Measurements from ENCODE around the gene PXT1.
A peak's percentile ranks its signal among the peaks of the same experiment; 100 is the strongest.
"Not testable (repeated sequence)": the region's sequence is repeated elsewhere in the genome, so short reads cannot be mapped to it uniquely, and the experiment has no call there.

Gene PXT1

DNA sequence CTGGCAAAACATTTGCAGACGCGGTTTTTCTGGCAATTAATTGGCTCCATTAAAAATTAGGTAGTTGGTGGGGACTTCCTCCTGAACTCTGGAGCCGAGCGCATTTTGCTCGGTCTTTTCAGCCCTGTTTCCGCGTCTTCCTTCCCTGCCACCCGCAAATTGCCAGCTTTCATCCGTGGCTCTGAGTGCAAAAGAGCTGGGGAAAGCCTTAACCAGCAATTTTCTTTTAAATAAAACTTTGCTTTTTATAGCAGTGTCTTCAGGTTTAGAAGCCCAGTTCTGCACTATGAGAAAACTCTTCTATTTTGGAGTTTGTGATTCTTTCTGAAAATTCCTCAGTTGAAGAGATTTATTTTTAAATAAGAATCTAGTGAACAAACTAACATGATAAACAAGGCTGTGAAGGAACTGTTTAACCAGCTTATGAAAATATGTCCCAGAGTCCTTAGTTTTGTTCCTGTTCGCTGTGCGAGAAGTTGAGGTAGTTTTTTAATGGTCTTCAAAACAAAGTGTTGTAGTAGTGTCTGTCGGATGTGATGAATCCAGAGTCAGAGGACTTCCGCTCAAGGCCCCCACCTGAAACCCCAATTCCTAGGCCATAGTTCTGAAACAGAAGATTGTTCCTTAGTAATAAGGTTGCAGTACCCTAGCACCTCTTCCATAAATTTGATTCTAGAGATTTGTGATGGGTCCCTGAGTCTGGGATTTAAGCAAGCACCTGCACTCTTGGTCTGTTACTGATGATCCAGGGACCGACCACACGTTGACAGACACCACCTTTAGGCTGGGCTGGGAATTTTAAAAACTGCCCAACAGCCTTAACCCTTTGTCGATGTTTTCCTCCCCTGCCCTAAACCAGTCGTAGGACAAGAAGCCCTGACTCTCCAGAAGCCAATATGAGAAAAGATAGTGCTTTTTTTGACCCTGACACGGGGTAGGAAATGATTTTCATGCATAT, 1.1 kb upstream of the PXT1 start:
- DNase-seq, result peak; percentile 52

DNA sequence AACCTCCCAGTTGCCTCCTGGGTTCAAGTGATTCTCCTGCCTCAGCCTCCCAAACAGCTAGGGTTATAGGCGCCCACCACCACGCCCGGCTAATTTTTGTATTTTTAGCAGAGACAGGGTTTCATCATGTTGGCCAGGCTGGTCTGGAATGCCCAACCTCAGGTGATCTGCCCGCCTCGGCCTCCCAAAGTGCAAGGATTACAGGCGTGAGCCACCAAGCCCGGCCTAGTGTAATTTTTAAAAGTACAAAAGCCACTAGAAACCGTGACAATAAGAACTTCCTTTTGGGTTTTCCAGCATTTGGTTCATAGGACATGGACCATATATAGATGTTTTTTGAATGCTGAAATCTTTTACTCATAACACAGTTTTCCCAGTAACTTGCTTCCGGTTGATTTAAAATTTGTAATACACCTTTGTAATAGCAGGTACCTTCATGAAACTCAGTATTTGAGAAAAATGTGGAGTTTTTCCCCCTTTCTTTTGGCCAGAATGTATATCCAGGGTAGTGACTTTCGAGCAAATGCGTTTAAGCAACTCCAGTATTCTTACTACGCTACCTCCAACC, 467 bp downstream of the PXT1 start:
- no peak for DNase-seq

DNA sequence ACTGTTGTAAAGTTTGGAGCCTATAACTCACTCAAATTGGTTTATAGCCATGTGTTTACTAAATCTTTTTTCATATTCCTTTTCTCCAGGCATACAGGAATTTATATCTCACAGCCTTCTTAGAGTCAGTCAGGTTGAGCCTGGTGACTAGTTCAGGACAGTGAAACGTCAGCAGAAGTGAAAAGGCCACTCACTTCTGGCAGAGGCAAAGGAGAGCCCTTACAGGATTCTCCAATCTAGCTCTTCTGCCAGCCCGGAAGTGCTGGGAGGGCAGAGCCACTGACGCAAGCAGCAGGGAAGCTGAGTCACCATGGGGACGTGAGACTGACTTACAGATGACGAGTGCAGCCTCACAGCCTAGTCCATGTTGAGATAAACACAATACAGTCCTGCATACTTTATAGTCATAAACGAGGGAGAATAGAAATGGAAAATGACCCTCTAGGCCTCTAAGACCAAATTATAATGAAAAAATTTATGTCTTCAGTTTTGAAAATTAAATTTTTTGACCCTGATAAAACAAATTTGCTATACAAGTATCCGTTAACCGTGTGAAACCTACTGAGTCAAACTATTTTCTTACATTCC, 1.3 kb downstream of the PXT1 start:
- DNase-seq, result peak; percentile 87

DNA sequence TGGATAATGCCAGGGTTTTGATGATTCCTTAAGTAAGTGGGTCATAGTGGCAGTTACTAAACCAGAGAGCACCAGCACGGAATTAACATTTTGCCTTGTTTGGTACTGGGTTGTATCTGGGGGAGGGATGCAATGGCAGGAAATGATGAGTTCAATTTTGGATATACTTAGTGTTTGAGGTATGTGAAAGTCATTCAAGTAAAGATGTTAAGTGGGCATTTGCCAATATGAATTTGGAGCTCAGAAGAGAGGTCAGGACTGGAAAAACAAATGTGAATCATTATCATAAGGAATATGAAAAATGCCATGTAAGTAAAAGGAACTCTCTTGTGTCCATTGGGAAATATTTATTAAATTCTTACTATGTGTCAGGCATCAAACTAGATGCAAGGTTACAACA, 6.2 kb downstream of the PXT1 start:
- DNase-seq, result no peak

DNA sequence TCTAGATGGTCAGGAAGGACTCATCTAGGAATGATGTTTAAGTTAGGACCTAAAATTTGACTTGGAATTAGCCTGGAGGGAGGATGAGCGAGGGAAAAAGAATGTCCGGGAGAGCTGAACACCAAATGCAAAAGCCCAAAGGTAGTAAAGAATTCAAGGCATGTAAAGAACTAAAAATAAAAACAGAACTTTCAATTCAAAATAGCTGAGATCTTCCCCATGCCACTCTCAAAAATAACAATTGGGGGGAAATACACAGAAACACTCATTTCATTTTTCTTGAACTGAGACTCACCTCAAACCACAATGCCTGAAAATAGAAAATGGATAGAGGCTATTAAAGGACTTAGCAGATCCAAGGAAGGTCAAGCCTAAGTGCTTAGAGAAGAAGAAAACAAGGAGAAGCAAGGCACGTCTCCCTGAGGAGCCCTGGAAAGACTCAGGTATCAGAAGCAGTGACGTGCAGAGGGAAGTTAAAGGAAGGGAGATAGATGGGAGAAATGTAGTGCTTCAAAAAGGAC, 10.4 kb downstream of the PXT1 start:
- no peak for DNase-seq

DNA sequence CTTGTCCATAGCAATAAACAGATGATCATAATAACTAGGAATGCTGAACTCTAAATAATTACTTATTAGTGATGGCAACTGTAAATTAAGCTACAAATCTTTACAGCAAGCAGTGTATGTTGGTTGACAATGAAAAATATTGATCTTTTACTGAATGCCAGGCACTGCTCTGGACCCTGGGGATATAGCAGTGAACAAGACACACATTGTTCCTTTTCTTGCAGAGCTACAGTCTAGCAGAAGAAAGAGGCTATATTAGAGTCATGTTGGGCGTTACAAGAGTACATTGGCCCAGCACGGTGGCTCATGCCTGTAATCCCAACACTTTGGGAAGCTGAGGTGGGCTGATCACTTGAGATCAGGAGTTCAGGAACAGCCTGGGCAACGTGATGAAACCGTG, 11.5 kb downstream of the PXT1 start:
- no peak for DNase-seq

DNA sequence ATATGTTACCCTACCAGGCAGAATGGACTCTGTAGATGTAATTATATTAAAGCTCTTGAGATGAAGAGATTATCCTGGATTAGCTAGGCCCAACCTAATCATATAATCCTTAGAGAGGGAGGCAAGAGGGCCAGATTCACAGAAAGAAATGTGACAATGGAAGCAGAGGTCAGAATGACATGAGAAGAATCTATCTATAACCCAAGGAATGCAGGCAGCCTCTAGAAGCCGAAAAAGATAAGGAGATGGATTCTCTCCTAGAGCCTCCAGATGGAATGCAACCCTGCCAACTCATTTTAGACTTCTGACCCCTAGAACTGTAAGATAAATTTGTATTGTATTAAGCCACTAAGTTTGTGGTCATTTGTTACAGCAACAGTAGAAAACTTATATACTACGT, 12.3 kb downstream of the PXT1 start:
- DNase-seq, result no peak

DNA sequence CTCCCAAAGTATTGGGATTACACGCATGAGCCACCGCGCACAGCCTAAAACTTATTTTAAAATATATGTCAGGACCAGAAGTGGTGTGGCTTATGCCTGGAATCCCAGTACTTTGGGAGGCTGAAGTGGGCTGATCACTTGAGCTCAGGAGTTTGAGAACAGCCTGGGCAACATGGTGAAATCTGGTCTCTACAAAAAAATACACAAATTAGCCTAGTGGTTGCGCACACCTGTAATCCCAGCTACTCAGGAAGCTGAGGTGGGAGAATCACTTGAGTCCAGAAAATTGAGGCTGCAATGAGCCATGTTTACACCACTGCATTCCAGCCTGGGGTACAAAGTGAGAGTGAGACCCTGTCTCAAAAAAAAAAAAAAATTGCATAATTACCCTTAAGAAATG, 13.7 kb downstream of the PXT1 start:
- DNase-seq, result no peak

DNA sequence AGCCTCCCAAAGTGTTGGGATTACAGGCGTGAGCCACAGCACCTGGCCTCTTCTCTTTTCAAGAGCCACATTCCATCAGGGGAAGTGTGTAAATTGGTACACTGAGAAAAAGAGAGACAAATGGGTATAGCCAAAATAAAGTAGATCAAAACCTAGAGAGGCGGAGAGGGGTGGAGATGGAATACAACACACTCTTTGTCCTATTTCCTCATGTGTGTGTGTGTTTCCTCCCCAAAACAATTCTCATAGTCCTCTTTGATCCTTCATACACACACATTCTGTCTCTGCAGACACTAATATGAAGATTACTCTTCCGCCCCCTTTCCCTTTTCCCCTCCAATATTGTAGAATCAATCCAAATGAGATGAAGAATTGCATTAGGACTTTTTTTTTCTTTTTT, 16.0 kb downstream of the PXT1 start:
- DNase-seq, result no peak

DNA sequence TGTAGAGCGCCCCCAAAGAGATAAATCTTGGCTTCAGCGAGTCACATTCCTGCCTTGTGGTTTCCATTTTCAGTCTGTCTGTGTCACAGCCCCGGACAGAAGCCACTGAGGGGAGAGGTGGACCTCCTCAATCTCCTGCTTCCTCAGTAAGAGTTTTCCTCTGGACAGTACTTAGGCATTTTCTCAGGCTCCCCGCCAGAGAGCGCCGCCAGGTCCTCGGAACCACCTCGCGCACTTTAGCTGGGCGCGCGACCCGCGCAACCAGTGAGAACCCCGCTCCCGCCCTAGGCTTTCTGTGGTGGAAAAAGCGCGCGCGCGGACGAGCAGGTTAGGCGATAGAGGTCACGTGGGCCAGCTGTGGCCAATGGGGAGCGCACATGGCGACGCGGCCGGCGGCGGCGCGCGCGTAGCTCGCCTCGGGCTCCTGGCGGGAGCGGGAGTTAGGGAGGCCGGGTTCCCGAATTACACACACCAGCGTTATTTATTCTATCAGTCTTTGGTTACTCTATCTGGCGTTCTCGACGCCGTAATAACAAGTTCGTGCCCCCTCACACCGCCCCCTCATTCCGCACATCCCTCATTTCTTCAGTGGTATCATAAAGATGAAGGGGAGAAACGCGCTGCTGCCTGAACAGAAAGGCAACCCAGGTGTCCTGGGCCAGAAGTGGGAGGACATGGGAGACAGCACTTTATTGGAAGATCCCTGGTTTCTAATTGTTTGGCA, 19.4 kb downstream of the PXT1 start:
- peak; percentile 73 for DNase-seq

DNA sequence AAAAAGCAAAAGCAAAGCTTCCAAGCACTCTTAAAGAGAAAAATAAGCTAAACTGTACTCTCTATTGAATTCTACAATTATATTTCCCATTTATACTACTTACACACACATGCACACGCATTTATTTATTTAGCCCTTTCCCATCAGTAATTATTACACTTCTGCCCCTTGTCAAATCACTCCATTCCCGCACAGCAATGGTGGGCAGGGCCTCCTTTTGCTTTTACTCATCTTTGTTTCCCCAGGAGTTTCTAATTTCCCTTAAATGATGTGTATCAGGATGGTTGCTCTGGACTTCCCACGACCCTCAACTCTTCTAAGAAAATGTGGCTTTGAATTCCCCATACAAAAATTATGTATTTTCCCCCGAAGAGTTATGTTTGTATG, 19.9 kb downstream of the PXT1 start:
- DNase-seq, result no peak

DNA sequence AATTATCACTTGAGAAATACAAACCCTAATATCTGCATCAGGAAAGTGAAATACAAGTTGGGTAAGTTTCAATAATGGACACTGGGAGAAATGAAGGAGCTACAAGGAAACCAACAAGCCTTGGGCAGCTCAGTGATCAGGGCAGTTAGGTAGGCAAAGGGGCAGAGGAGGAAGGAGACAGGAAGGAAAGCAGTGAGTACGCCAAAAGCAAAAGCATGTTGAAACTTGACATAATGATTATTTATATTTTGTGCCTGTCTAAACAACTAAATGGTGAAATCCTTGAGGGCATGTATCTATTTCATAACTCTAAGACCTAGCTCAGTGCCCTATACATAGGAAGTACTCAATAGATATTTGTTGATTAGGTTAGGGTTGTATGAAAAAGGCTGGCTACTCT, 23.3 kb downstream of the PXT1 start:
- DNase-seq, result no peak

DNA sequence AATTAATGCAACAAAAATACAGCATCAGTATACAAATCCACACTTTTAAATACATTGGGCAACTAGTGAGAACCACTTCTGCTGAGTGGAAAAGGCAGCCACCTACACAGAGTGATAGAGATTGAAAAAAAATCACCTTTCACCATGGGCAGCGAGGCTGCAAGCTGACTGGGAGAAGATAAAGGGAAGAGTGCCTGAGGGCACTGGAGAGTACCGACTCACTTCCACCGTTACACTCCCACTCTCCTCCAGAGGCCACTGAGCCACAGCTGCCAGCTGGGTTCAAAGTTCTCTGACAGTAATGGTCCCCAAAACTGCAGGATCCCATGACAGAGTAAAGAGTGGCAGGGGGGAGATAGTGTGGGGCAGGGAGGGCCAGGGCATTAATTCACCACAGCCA, 24.1 kb downstream of the PXT1 start:
- no peak for DNase-seq

DNA sequence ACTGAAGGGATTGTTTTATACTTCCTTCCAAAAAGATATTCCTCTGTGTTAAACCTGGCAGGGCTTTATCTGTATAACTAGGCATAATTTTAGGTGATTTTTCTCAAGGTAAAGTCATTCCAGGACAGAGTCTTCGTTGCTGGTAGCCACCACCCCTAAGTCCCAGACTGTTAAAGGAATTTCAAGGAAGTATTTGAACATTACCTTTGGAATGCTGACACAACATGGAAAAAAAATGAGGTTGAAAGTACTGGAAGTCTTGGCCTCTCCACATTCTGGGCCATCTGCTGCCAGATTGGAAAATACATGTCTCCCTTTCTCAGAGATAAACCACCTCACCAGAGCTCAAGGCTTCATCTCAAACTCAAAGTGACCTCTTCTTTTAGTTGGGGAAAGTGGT, 28.2 kb downstream of the PXT1 start:
- no peak for DNase-seq

DNA sequence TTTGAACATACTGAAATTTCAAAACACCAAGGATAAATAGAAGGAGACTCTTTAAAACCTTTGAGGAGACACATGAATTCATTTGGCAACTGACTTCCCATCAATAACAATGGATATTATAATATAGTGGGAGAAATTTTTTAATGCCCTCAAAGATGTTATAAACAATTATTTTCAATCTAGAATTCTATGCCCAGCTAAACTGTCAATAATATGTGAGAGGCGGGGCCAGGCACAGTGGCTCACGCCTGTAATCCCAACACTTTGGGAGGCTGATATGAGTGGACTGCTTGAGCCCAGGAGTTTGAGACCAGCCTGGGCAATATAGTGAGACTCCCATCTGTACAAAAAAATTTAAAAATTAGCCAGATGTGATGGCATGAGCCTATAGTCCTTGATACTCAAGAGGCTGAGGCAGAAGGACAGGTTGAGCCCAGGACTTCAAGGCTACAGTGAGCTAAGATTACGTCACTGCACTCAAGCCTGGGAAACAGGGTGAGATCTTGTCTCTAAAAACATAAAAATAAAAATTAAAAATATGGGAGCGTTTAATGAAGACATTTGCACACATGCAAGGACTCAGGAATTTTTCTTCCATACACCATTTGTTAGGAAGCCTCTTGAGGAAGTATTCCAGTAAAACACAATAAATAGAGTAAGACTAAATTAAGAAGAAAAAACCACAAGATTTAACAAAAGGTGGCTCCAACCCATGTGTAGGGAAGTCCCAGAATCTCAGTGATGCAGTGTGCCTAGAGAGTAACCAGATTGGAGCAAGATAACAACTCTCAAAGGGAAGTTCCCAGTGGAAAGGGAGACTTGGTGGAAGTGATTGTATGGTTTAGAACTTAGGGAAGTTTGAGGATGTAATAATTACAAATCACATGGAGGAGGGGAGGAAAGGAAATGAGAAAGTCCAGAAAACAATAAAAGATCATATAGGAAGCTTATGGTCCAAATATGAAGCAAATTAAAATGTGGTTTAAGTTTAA, 28.9 kb downstream of the PXT1 start:
- DNase-seq, result no peak

DNA sequence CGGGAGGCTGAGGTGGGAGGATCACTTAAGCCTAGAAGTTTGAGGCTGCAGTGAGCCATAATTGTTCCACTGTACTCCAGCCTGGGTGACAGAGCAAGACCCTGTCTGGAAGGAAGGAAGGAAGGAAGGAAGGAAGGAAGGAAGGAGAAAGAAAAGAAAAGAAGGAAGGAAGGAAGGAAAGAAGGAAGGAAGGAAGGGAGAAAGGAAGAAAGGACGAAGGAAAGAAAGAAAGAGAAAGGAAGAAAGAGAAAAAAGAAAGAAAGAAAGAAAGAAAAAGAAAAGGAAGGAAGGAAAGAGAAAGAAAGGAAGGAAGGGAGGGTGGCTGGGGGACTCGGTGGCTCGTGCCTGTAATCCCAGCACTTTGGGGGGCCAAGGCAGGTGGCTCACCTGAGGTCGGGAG, 32.9 kb downstream of the PXT1 start:
- DNase-seq, result not testable (repeated sequence)

DNA sequence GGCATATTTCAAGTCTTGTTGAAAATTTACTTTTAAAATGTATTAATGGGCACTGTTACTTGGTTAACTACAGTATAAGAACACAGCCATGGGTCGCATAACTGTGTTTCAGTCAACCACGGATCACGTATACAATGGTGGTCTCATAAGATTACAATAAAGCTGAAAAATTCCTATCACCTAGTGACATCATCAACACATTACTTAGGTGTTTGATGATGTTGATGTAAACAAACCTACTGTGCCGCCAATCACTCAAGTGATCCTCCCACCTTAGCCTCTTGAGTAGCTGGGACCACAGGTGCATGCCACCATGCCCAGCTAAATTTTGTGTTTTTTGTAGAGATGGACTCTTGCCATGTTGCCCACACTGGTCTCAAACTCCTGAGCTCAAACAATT, 38.5 kb downstream of the PXT1 start:
- DNase-seq, result no peak

DNA sequence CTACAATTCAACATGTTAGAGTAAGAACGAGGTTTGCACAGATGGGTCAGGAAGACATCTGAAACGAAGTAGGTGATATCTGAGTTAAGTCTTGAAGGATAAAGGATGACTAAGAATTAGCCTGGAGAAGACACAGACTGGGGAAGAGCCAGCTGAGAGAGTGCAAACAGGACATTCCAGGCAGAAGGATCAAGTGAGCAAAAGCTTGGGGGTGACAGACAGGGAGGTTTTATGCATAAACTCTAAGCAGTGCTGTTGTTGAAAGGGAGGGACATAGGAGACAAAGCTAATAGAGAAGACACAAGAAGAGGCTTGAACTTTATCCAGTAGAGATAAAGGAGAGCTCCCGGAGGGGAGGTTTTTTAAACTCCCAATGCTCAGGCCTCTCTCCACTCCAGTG, 40.2 kb downstream of the PXT1 start:
- no peak for DNase-seq

DNA sequence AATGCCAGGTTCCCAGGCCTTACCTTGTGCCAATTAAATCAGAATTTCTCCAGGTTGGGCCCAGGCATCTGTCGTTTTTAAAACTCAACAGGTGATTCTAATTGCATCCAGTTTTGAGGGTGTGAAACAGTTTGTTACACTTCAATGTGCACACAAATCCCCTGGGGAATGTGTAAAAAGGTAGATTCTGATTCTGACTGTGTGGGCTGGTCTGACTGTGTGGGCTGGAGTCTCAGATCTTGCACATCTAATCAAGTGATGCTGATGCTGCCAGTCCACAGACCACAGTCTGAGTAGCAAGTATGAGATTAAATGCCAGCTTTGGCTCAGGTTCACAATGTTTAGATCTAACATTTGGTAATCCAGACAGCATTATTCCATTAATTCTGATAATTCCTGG, 42.7 kb downstream of the PXT1 start:
- DNase-seq, result no peak

DNA sequence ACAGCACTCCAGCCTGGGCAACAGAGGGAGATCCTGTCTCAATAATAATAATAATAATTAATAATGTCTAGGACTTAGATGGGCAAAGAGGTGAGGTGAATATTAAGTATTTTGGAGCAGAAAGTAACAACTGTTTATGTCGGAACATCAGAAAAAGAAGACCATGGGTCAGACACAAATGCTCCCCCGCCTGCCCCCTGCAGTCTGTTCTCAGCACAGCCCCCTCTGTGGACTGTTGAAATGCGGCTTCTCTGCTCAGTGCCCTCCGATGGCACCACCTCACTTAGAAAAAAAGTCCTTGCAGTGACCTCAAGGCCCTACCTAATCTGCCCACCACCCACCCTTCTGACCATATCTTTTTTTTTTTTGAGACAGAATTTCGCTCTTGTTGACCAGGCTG, 50.0 kb downstream of the PXT1 start:
- DNase-seq, result no peak

DNA sequence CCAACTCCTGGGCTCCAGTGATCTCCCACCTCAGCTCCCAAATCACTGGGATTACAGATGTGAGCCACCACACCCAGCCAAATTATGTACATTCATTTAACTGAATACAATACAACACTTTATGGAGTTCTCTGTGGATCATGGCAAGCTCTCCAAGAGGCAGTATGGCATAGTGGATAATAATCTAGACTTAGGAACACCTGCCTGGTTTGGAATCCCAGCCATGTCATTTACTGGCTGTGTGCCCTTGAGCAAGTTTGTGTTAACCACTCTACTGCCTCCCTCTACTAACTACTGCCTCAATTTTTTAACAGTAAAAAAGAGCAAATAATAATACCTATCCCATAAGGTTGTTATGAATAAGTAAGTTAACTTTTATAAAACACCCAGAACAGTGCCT, 53.3 kb downstream of the PXT1 start:
- no peak for DNase-seq

All from 8988T (cell line).